CD14-positive monocyte (primary cell): ENCODE data around the gene FUNDC1. TPM values are rescaled to one million over a fixed set of nuclear protein-coding genes. Genes with fewer than 3 reads are reported as not detected.

Experiments used
- DNase-seq, 3 donors: peaks; one replicate each; pipeline ENCODE4 v3.0.0-alpha.2; 2011 to 2022
- H2AFZ ChIP-seq: 2 replicates; pipeline ENCODE4 v1.6.0; 2012; ENCODE audit warnings: mild to moderate bottlenecking, low read depth, low read length, inconsistent platforms; ENCODE audit not compliant: insufficient read depth, poor library complexity, severe bottlenecking
- H3K27ac ChIP-seq, 2 donors: 1 replicate in 1 of 2; 2 replicates in 1 of 2; pipeline ENCODE4 v1.5.1; 2012 to 2013; ENCODE audit warnings: low read length in 2 of 2, control low read depth in 1 of 2, inconsistent platforms in 1 of 2, low read depth in 1 of 2, mild to moderate bottlenecking in 1 of 2
- H3K27me3 ChIP-seq, 2 donors: one replicate each; pipeline versions ENCODE4 v1.6.0 to v1.6.1; 2011 to 2013; ENCODE audit warnings: low read length in 2 of 2; ENCODE audit not compliant: control insufficient read depth in 2 of 2, insufficient read depth in 2 of 2
- H3K36me3 ChIP-seq, 2 donors: replicated peaks in 1 of 2; 1 replicate in 1 of 2; 2 replicates in 1 of 2; pipeline versions ENCODE4 v1.5.1 to v1.6.1; 2012 to 2013; ENCODE audit warnings: low read length in 2 of 2, control low read depth in 1 of 2, inconsistent platforms in 1 of 2, mild to moderate bottlenecking in 1 of 2; ENCODE audit not compliant: insufficient read depth in 2 of 2, control insufficient read depth in 1 of 2
- H3K4me1 ChIP-seq, 2 donors: 1 replicate in 1 of 2; 2 replicates in 1 of 2; pipeline versions ENCODE4 v1.5.1 to v1.6.1; 2012 to 2013; ENCODE audit warnings: low read length in 2 of 2, control low read depth in 1 of 2, inconsistent platforms in 1 of 2, mild to moderate bottlenecking in 1 of 2, moderate library complexity in 1 of 2; ENCODE audit not compliant: insufficient read depth in 2 of 2, control insufficient read depth in 1 of 2
- H3K4me2 ChIP-seq: replicated peaks from 2 replicates; pipeline ENCODE3; 2012; ENCODE audit warnings: low read length, moderate library complexity, mild to moderate bottlenecking; ENCODE audit not compliant: poor library complexity, severe bottlenecking; ENCODE audit errors: extremely low read depth
- H3K4me3 ChIP-seq, 3 experiments: fragments of 200-600 bp in 1 of 3; sonication (generic) in 1 of 3; replicated peaks in 1 of 3; 1 replicate in 2 of 3; 2 replicates in 1 of 3; pipeline ENCODE4 v1.5.1; 2011 to 2013; ENCODE audit warnings: low read length in 3 of 3, mild to moderate bottlenecking in 3 of 3, control low read depth in 2 of 3, low read depth in 2 of 3, inconsistent platforms in 1 of 3, moderate library complexity in 1 of 3
- H3K79me2 ChIP-seq: 2 replicates; pipeline ENCODE4 v1.6.0; 2012; ENCODE audit warnings: mild to moderate bottlenecking, control low read depth, inconsistent platforms, low read length, moderate library complexity; ENCODE audit not compliant: insufficient read depth
- H3K9ac ChIP-seq: 2 replicates; pipeline ENCODE4 v1.6.0; 2017; ENCODE audit warnings: low read length, mild to moderate bottlenecking; ENCODE audit not compliant: insufficient read depth, poor library complexity, severe bottlenecking
- H3K9me3 ChIP-seq, 2 donors: replicated peaks in 1 of 2; 1 replicate in 1 of 2; 2 replicates in 1 of 2; pipeline versions ENCODE4 v1.5.1 to v1.6.1; 2012 to 2013; ENCODE audit warnings: low read length in 2 of 2, control low read depth in 1 of 2; ENCODE audit not compliant: control insufficient read depth in 1 of 2, insufficient read depth in 1 of 2
- H4K20me1 ChIP-seq: 2 replicates; pipeline ENCODE4 v1.6.0; 2012; ENCODE audit warnings: mild to moderate bottlenecking, low read length, control low read depth, moderate library complexity; ENCODE audit not compliant: insufficient read depth
- H3K27ac Mint-ChIP-seq, 7 donors: one replicate each; pipeline ENCODE4 v1.8.0; 2020; ENCODE audit warnings: mild to moderate bottlenecking in 7 of 7, mixed read lengths in 7 of 7, moderate library complexity in 6 of 7, inconsistent platforms in 2 of 7
- H3K27me3 Mint-ChIP-seq, 3 donors: one replicate each; pipeline ENCODE4 v1.8.0; 2021 to 2022; ENCODE audit warnings: low read depth in 3 of 3, mild to moderate bottlenecking in 3 of 3, mixed read lengths in 3 of 3, moderate library complexity in 3 of 3, inconsistent platforms in 1 of 3
- H3K36me3 Mint-ChIP-seq, 2 donors: one replicate each; pipeline ENCODE4 v1.8.0; 2020; ENCODE audit warnings: mixed read lengths in 2 of 2, inconsistent platforms in 1 of 2, mild to moderate bottlenecking in 1 of 2
- H3K4me1 Mint-ChIP-seq: one replicate; pipeline ENCODE4 v1.8.0; 2020; ENCODE audit warnings: mild to moderate bottlenecking, mixed read lengths
- H3K4me3 Mint-ChIP-seq, 2 donors: one replicate each; pipeline ENCODE4 v1.8.0; 2020; ENCODE audit warnings: mild to moderate bottlenecking in 2 of 2, mixed read lengths in 2 of 2, moderate library complexity in 1 of 2
- H3K9me3 Mint-ChIP-seq, 7 donors: one replicate each; pipeline ENCODE4 v1.8.0; 2020 to 2022; ENCODE audit warnings: mixed read lengths in 7 of 7, mild to moderate bottlenecking in 6 of 7, moderate library complexity in 6 of 7, inconsistent platforms in 2 of 7
- CTCF ChIP-seq: fragments of 200-600 bp; IDR thresholded peaks from one replicate; pipeline ENCODE4 v1.8.0; 2022; ENCODE audit warnings: antibody characterized with exemption, mild to moderate bottlenecking
- WGBS: methylation state at CpG from one replicate; pipeline ENCODE4 v1.1.5; 2013; ENCODE audit warnings: missing lambda C conversion rate; ENCODE audit not compliant: insufficient coverage; 5-methylcytosine and 5-hydroxymethylcytosine counted together
- intact Hi-C, 2 donors: fragments of 100-400 bp; cut with micrococcal nuclease; formaldehyde crosslinking; loops; one replicate each; pipeline versions ENCODE4 v1.15.0 to v1.15.1; 2023
- polyA plus RNA-seq, 3 donors: library from polyadenylated mRNA; depleted of rRNA in 1 of 3; unstranded in 2 of 3; stranded (reverse) in 1 of 3; fragments of 300-500 nt in 2 of 3; fragments of >200 nt in 1 of 3; fragmentation: Illumina TruSeq in 2 of 3; gene quantifications; 1 replicate in 2 of 3; 2 replicates in 1 of 3; pipeline ENCODE4 v1.2.3, GENCODE V29; 2012 to 2021

The FUNDC1 gene
- polyA plus RNA-seq, 3 donors: 3.5 to 10.2 (median 8.5) TPM

GRCh38 chrX:44503560-44503959 lies 39.1 kb downstream of the FUNDC1 start:
- Histone ChIP-seq H3K9ac (no peak overlapping the region), H4K20me1 (no peaks in the 10 kb centered on the region), H3K79me2 (no peaks in the 10 kb centered on the region), H3K4me2 (no peak overlapping the region), H3K9me3 (no peaks in the 10 kb centered on the region), H3K4me1 (no peaks in the 10 kb centered on the region), H3K27me3 (no peaks in the 10 kb centered on the region), H3K4me3 (no peak overlapping the region), H3K27ac (no peak overlapping the region), H2AFZ (no peak overlapping the region), H3K36me3 (no peaks in the 10 kb centered on the region)
- Mint-ChIP-seq H3K27me3 (peaks cover 0 to 10% (median 1%) of the 10 kb centered on the region in 3 donors), H3K36me3 (no peaks in the 10 kb centered on the region), H3K9me3 (peaks cover 0 to 3% (median 0%) of the 10 kb centered on the region in 7 donors), H3K4me1 (no peaks in the 10 kb centered on the region), H3K27ac (no peak overlapping the region), H3K4me3 (no peak overlapping the region)
- no peak for TF ChIP-seq CTCF
- intact Hi-C loops: no loop called here
- no peak for DNase-seq
- WGBS: no CpG with 5 or more reads among the region's 4 CpGs

- Histone ChIP-seq H3K4me3 (no peak overlapping the region), H3K9ac (no peak overlapping the region), H2AFZ (no peak overlapping the region), H3K27me3 (peaks cover 0 to 2% of the 10 kb centered on the region in 2 donors), H3K79me2 (no peaks in the 10 kb centered on the region), H4K20me1 (no peaks in the 10 kb centered on the region), H3K4me1 (no peaks in the 10 kb centered on the region), H3K36me3 (no peaks in the 10 kb centered on the region), H3K27ac (no peak overlapping the region), H3K4me2 (no peak overlapping the region), H3K9me3 (no peaks in the 10 kb centered on the region)
- DNase-seq: no peak
- Mint-ChIP-seq H3K36me3 (no peaks in the 10 kb centered on the region), H3K9me3 (peaks cover 0 to 7% (median 4%) of the 10 kb centered on the region in 7 donors), H3K4me3 (no peak overlapping the region), H3K4me1 (no peaks in the 10 kb centered on the region), H3K27ac (no peak overlapping the region), H3K27me3 (peaks cover 0 to 8% (median 3%) of the 10 kb centered on the region in 3 donors)
- TF ChIP-seq CTCF: no peak
- no CpG with 5 or more reads among the region's 1 CpG for WGBS
- intact Hi-C loops: no loop called here
Measured at GRCh38 chrX:44495091-44495490, 47.6 kb downstream of the FUNDC1 start.
